ENCODE results near the gene TTC7B. TPM values are rescaled to one million over a fixed set of nuclear protein-coding genes. Genes with fewer than 3 reads are reported as not detected.

Gene TTC7B
- total RNA-seq, 1 experiment from 2014 or later = 70.6 TPM

DNA sequence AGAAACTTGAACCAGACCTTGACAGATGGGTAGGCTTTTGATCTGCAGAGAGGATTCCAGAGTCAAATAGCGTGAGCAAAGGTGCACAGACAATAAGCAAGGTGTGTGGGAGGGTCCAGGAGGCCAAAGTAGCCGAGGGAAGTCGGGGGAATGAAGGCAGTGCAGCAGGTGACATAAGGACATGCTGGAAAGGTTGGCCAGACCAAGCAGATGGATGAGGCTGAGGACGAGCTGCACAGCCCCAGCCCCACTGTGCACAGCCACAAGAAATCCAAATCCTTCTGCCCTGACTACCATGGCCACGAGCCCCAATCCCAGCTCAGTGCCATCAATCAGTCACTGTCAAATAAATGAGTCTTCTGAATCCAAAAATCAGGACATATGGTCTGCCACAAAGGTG, 5.4 kb downstream of the TTC7B start:
- ChIA-PET CTCF (no interaction called here), RAD21 (ENCODE audit: low non-redundant PET in 1 of 2, low total read pairs in 2 of 2, uncharacterized antibody in 2 of 2, unreplicated experiment in 2 of 2) (no interaction called here)
- peaks cover 50% of the 10 kb centered on the region; the same call in 1 of the 2 replicates for H3K79me2 ChIP-seq (ENCODE audit: insufficient read depth, low read length)

More for the DNA sequence above, 5.4 kb downstream of the TTC7B start:
- POLR2A ChIA-PET = no interaction called here
- no TSS peak for BruUV-seq (replicated peaks)
- Histone ChIP-seq H3K4me2 (ENCODE audit: low read length) (no peak overlapping the region), H4K20me1 (ENCODE audit: insufficient read depth) (no peaks in the 10 kb centered on the region), H3K9ac (ENCODE audit: low read length) (no peak overlapping the region), H3K36me3 (ENCODE audit: control insufficient read depth in 1 of 2, insufficient read depth in 2 of 2, low read length in 2 of 2) (no peaks in the 10 kb centered on the region), H2AFZ (ENCODE audit: low read depth, low read length, poor library complexity, severe bottlenecking) (no peak overlapping the region), H3K9me3 (ENCODE audit: control insufficient read depth in 1 of 2, insufficient read depth in 1 of 2, low read depth in 1 of 2, low read length in 2 of 2) (no peaks in the 10 kb centered on the region), H3K4me3 (replicated peaks in 1 of 2; ENCODE audit: low read depth in 1 of 2, low read length in 2 of 2) (no peak overlapping the region), H3K9me2 (ENCODE audit: insufficient read depth) (no peaks in the 10 kb centered on the region), H3K4me1 (ENCODE audit: control insufficient read depth in 1 of 2, insufficient read depth in 2 of 2, low read length in 2 of 2) (peaks cover 0 to 17% of the 10 kb centered on the region in 2 experiments; a peak in 1 of 4 replicates), H3K27ac (ENCODE audit: low read depth, low read length) (no peak overlapping the region), H3K27me3 (ENCODE audit: insufficient read depth, low read length) (no peaks in the 10 kb centered on the region)
- intact Hi-C loops (cut with micrococcal nuclease) = no loop called here
- ATAC-seq = no peak
- DNase-seq (ENCODE audit: low read depth, low spot score) = no peak
- TF ChIP-seq EZH2 (IDR thresholded peaks at IDR 0.05) (no peak), ELF1 (IDR thresholded peaks at IDR 0.05; ENCODE audit: borderline replicate concordance, low read depth) (no peak), CTCF (IDR thresholded peaks at IDR 0.05 in 2 of 3, conservative IDR thresholded peaks at IDR 0.05 in 1 of 3; ENCODE audit: borderline replicate concordance in 1 of 3, insufficient read depth in 1 of 3, low read depth in 2 of 3, low read length in 2 of 3) (no peak), CEBPB (IDR thresholded peaks at IDR 0.05; ENCODE audit: low read depth) (no peak), ZFX (IDR thresholded peaks at IDR 0.05) (no peak), CBX3 (IDR thresholded peaks at IDR 0.05; ENCODE audit: low read depth) (no peak), ATF3 (IDR thresholded peaks at IDR 0.05) (no peak), EZH2phosphoT487 (IDR thresholded peaks at IDR 0.05; ENCODE audit: borderline replicate concordance) (no peak), RAD21 (IDR thresholded peaks at IDR 0.05; ENCODE audit: low read depth) (no peak), SP1 (IDR thresholded peaks at IDR 0.05; ENCODE audit: low read depth) (no peak), FOSL1 (IDR thresholded peaks at IDR 0.05; ENCODE audit: low read depth) (no peak), MAX (IDR thresholded peaks at IDR 0.05) (no peak), YY1 (IDR thresholded peaks at IDR 0.05; ENCODE audit: extremely low read depth, insufficient replicate concordance, low read depth, low read length) (no peak)
- TF ChIP-seq, protein P1, sequence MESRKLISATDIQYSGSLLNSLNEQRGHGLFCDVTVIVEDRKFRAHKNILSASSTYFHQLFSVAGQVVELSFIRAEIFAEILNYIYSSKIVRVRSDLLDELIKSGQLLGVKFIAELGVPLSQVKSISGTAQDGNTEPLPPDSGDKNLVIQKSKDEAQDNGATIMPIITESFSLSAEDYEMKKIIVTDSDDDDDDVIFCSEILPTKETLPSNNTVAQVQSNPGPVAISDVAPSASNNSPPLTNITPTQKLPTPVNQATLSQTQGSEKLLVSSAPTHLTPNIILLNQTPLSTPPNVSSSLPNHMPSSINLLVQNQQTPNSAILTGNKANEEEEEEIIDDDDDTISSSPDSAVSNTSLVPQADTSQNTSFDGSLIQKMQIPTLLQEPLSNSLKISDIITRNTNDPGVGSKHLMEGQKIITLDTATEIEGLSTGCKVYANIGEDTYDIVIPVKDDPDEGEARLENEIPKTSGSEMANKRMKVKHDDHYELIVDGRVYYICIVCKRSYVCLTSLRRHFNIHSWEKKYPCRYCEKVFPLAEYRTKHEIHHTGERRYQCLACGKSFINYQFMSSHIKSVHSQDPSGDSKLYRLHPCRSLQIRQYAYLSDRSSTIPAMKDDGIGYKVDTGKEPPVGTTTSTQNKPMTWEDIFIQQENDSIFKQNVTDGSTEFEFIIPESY (IDR thresholded peaks at IDR 0.05; ENCODE audit: extremely low read depth, insufficient replicate concordance, low read length) = no peak
